SK-N-SH (cell line): Measurements from ENCODE around the gene RAI1. TPM values are rescaled to one million over a fixed set of nuclear protein-coding genes. Genes with fewer than 3 reads are reported as not detected.

Experiments
- CTCF ChIA-PET: fragments of 300-600, 350-600 bp; formaldehyde crosslinking; extraction: SDS; loops from one replicate; lab custom pipeline; 2021; lab: Yijun Ruan, JAX
- POLR2A ChIA-PET: fragments of 350-600 bp; sonication (Branson Sonifier 250); formaldehyde crosslinking; extraction: SDS; loops from one replicate; lab custom pipeline; 2020; ENCODE audit warnings: antibody characterized with exemption, inconsistent platforms; lab: Yijun Ruan, JAX
- DNase-seq: peaks from one replicate; pipeline ENCODE4 v3.0.0; 2012
- H2AFZ ChIP-seq: fragments of 200-600 bp; sonication (generic); 2 replicates; pipeline ENCODE4 v1.8.1; 2016; ENCODE audit warnings: antibody characterized with exemption, mild to moderate bottlenecking, low read depth
- H3F3A ChIP-seq: fragments of 200-600 bp; sonication (generic); replicated peaks from 2 replicates; pipeline ENCODE3; 2016; ENCODE audit warnings: antibody characterized with exemption, mild to moderate bottlenecking; ENCODE audit not compliant: insufficient read depth
- H3K27ac ChIP-seq, 2 experiments: fragments of 200-500 bp in 1 of 2; fragments of 200-600 bp in 1 of 2; sonication (Bioruptor generic) in 1 of 2; sonication (generic), shearing (Covaris generic) in 1 of 2; 2 replicates each; pipeline versions ENCODE4 v1.5.1 to v1.6.1; 2014 to 2016; ENCODE audit warnings: low read depth in 2 of 2, inconsistent platforms in 1 of 2, low read length in 1 of 2, mild to moderate bottlenecking in 1 of 2, mixed read lengths in 1 of 2
- H3K27me3 ChIP-seq: fragments of 200-600 bp; sonication (generic), shearing (Covaris generic); 2 replicates; pipeline ENCODE4 v1.6.1; 2016; ENCODE audit warnings: mixed run types; ENCODE audit not compliant: insufficient read depth
- H3K36me3 ChIP-seq, 2 experiments: fragments of 200-500 bp in 1 of 2; fragments of 200-600 bp in 1 of 2; sonication (Bioruptor generic) in 1 of 2; sonication (generic) in 1 of 2; replicated peaks in 1 of 2; 2 replicates each; pipeline versions ENCODE3 to v1.5.1; 2014 to 2016; ENCODE audit warnings: low read length in 1 of 2, mild to moderate bottlenecking in 1 of 2; ENCODE audit not compliant: insufficient read depth in 2 of 2, control insufficient read depth in 1 of 2
- H3K4me1 ChIP-seq, 2 experiments: fragments of 200-500 bp in 1 of 2; fragments of 200-600 bp in 1 of 2; sonication (Bioruptor generic) in 1 of 2; sonication (generic), shearing (Covaris generic) in 1 of 2; 2 replicates each; pipeline versions ENCODE4 v1.5.1 to v1.6.1; 2014 to 2016; ENCODE audit warnings: low read depth in 1 of 2, low read length in 1 of 2, mixed run types in 1 of 2; ENCODE audit not compliant: insufficient read depth in 2 of 2, control insufficient read depth in 1 of 2
- H3K4me2 ChIP-seq: fragments of 200-600 bp; sonication (generic), shearing (Covaris generic); 2 replicates; pipeline ENCODE4 v1.6.1; 2017; ENCODE audit warnings: mixed run types
- H3K4me3 ChIP-seq, 2 experiments: fragments of 200-500 bp in 1 of 2; fragments of 200-600 bp in 1 of 2; sonication (Bioruptor generic) in 1 of 2; sonication (generic), shearing (Covaris generic) in 1 of 2; 2 replicates each; pipeline versions ENCODE4 v1.5.1 to v1.8.1; 2014 to 2016; ENCODE audit warnings: low read depth in 2 of 2, inconsistent platforms in 1 of 2, low read length in 1 of 2, mild to moderate bottlenecking in 1 of 2, mixed read lengths in 1 of 2, moderate library complexity in 1 of 2
- H3K79me2 ChIP-seq: fragments of 200-600 bp; sonication (generic); 2 replicates; pipeline ENCODE4 v1.8.1; 2017; ENCODE audit warnings: mild to moderate bottlenecking; ENCODE audit not compliant: insufficient read depth
- H3K9ac ChIP-seq: fragments of 200-600 bp; sonication (generic); 2 replicates; pipeline ENCODE4 v1.6.1; 2017; ENCODE audit warnings: mixed run types
- H3K9me2 ChIP-seq: fragments of 200-600 bp; sonication (generic); 2 replicates; pipeline ENCODE4 v1.6.1; 2017; ENCODE audit warnings: mixed run types
- H3K9me3 ChIP-seq: fragments of 200-600 bp; sonication (generic); 2 replicates; pipeline ENCODE4 v1.6.1; 2017; ENCODE audit warnings: mixed run types, mild to moderate bottlenecking, moderate library complexity
- H4K20me1 ChIP-seq: fragments of 200-600 bp; sonication (generic); 2 replicates; pipeline ENCODE4 v1.6.1; 2017; ENCODE audit warnings: mild to moderate bottlenecking, mixed run types; ENCODE audit not compliant: insufficient read depth
- CHD2 ChIP-seq: fragments of 150-350 bp; IDR thresholded peaks from 2 replicates; pipeline ENCODE4 v1.6.1; 2018; ENCODE audit warnings: low read length; ENCODE audit not compliant: partially characterized antibody
- ELF1 ChIP-seq: IDR thresholded peaks from 2 replicates; pipeline ENCODE4 v1.4.0; 2012
- EP300 ChIP-seq, 2 experiments: IDR thresholded peaks; 2 replicates each; pipeline versions ENCODE4 v1.4.0 to v1.6.1; 2012; ENCODE audit warnings: borderline replicate concordance in 1 of 2, low read depth in 1 of 2, low read length in 1 of 2
- EZH2phosphoT487 ChIP-seq: fragments of 200-600 bp; sonication (generic); IDR thresholded peaks from 2 replicates; pipeline ENCODE4 v1.6.1; 2017; ENCODE audit warnings: low read depth, mixed run types, mild to moderate bottlenecking, antibody characterized with exemption, moderate library complexity, borderline replicate concordance
- FOXJ3 ChIP-seq: sonication (generic); formaldehyde crosslinking; IDR thresholded peaks from 2 replicates; pipeline ENCODE4 v1.5.1; 2020; ENCODE audit warnings: mild to moderate bottlenecking, missing genetic modification reagents
- GABPA ChIP-seq: IDR thresholded peaks from 2 replicates; pipeline ENCODE4 v1.4.0; 2012; ENCODE audit warnings: low read depth, mild to moderate bottlenecking
- IRF3 ChIP-seq: fragments of 150-350 bp; IDR thresholded peaks from 2 replicates; pipeline ENCODE4 v1.6.1; 2016; ENCODE audit warnings: mild to moderate bottlenecking, low read depth, low read length
- JUND ChIP-seq: IDR thresholded peaks from 2 replicates; pipeline ENCODE4 v1.4.0; 2012
- MXI1 ChIP-seq: IDR thresholded peaks from 2 replicates; pipeline ENCODE4 v1.6.1; 2012; ENCODE audit warnings: mild to moderate bottlenecking, low read depth, low read length, improper control_type of control experiment
- POLR2AphosphoS5 ChIP-seq: IDR thresholded peaks from 2 replicates; pipeline ENCODE4 v1.6.1; 2012; ENCODE audit warnings: low read depth, low read length
- RAD21 ChIP-seq: IDR thresholded peaks from 2 replicates; pipeline ENCODE4 v1.6.1; 2012; ENCODE audit warnings: mild to moderate bottlenecking, low read length
- RFX5 ChIP-seq: IDR thresholded peaks from 2 replicates; pipeline ENCODE4 v1.6.1; 2012; ENCODE audit warnings: mild to moderate bottlenecking, improper control_type of control experiment, low read length
- RXRA ChIP-seq: IDR thresholded peaks from 2 replicates; pipeline ENCODE4 v1.4.0; 2012; ENCODE audit warnings: low read depth, mild to moderate bottlenecking, borderline replicate concordance
- TEAD4 ChIP-seq: IDR thresholded peaks from 2 replicates; pipeline ENCODE4 v1.4.0; 2012; ENCODE audit warnings: mild to moderate bottlenecking, borderline replicate concordance; ENCODE audit not compliant: insufficient read depth
- YY1 ChIP-seq: IDR thresholded peaks from 2 replicates; pipeline ENCODE4 v1.4.0; 2012; ENCODE audit warnings: low read depth, mild to moderate bottlenecking
- ZBTB33 ChIP-seq: IDR thresholded peaks from 2 replicates; pipeline ENCODE4 v1.4.0; 2012; ENCODE audit warnings: low read depth, borderline replicate concordance
- WGBS: methylation state at CpG from one replicate; pipeline ENCODE4 v1.1.6; 2017; ENCODE audit warnings: low lambda C conversion rate; 5-methylcytosine and 5-hydroxymethylcytosine counted together
- polyA plus RNA-seq, 3 experiments: library from polyadenylated mRNA; depleted of rRNA; stranded (reverse); fragments of >200 nt; gene quantifications; 2 replicates each; pipeline ENCODE4 v1.2.3, GENCODE V29; 2012

Gene RAI1
- polyA plus RNA-seq, 1 of the 3 experiments (the other 2 are of a cell fraction) = 4.7 TPM

GRCh38 chr17:17811381-17812210 lies 130.3 kb downstream of the RAI1 start:
- no peak overlapping the region for H3K4me2 ChIP-seq
- no peak for DNase-seq

More at GRCh38 chr17:17811381-17812210, 130.3 kb downstream of the RAI1 start:
- H3K9ac ChIP-seq = no peak overlapping the region
- H3K9me2 ChIP-seq = no peaks in the 10 kb centered on the region
- 59% methylated on average over 13 of the region's 15 CpGs for WGBS
- ChIA-PET CTCF (interaction anchor here (0.7 to 5.3 kb wide), 39 partner anchors 10 to 222 kb away, joined by 3 to 72 read pairs (median 5); partner anchors contain the start of gene SREBF1), POLR2A (interaction anchor here (0.6 to 1.9 kb wide), 3 partner anchors 25 to 50 kb away, joined by 4 to 8 read pairs (median 4); partner anchors contain the start of gene SREBF1)
- no peak for TF ChIP-seq EP300 (IDR thresholded peaks at IDR 0.05; ENCODE audit: borderline replicate concordance in 1 of 2, low read depth in 1 of 2, low read length in 1 of 2)
- TF ChIP-seq GABPA = no peak
- TF ChIP-seq RFX5 = no peak
- TF ChIP-seq FOXJ3 (CRISPR knock-in tag) = no peak
- no peak for TF ChIP-seq YY1
- no peak for TF ChIP-seq POLR2AphosphoS5
- TF ChIP-seq MXI1 = no peak
- no peak for TF ChIP-seq JUND
- TF ChIP-seq ELF1 = no peak
- no peak for TF ChIP-seq ZBTB33
- TF ChIP-seq EZH2phosphoT487 = no peak
- TF ChIP-seq CHD2 = no peak
- TF ChIP-seq RAD21 = no peak
- TF ChIP-seq IRF3 = no peak
- no peak for TF ChIP-seq TEAD4
- no peak for TF ChIP-seq RXRA
- peak overlapping the region in 1 of 2 experiments; percentile 69; a peak in 2 of 4 replicates for H3K27ac ChIP-seq
- H3K27me3 ChIP-seq = no peaks in the 10 kb centered on the region
- no peaks in the 10 kb centered on the region for H3K9me3 ChIP-seq
- H3K36me3 ChIP-seq = peaks cover 2 to 63% of the 10 kb centered on the region in 2 experiments
- no peaks in the 10 kb centered on the region for H4K20me1 ChIP-seq
- no peak overlapping the region for H2AFZ ChIP-seq
- peaks cover 0 to 56% of the 10 kb centered on the region in 2 experiments; a peak in 3 of 4 replicates for H3K4me1 ChIP-seq
- peaks cover 6% of the 10 kb centered on the region for H3F3A ChIP-seq
- H3K4me3 ChIP-seq = no peak overlapping the region; a peak in 1 of 4 replicates
- H3K79me2 ChIP-seq = no peaks in the 10 kb centered on the region
